Left lung (tissue), 10 donors: ENCODE data around the gene ENTREP1. TPM values are rescaled to one million over a fixed set of nuclear protein-coding genes. Genes with fewer than 3 reads are reported as not detected.

Source experiments
- ATAC-seq: fragments of 200-7000 bp; cut with Tn5 transposase; one replicate; pipeline ENCODE4 v1.9.1; 2020; ENCODE audit warnings: moderate library complexity
- DNase-seq, 4 donors: peaks; one replicate each; pipeline ENCODE4 v3.0.0-alpha.2; 2013 to 2020
- H3K27ac ChIP-seq, 2 donors: fragments of 200-600 bp; sonication (generic) in 1 of 2; one replicate each; pipeline versions ENCODE4 v1.5.0 to v1.8.0; 2020 to 2021
- H3K27me3 ChIP-seq, 2 donors: fragments of 200-600 bp; sonication (generic) in 1 of 2; one replicate each; pipeline versions ENCODE4 v1.5.0 to v1.8.0; 2020 to 2021
- H3K36me3 ChIP-seq, 2 donors: fragments of 200-600 bp; sonication (generic) in 1 of 2; one replicate each; pipeline versions ENCODE4 v1.5.0 to v1.8.0; 2020 to 2021
- H3K4me1 ChIP-seq, 2 donors: fragments of 200-600 bp; one replicate each; pipeline ENCODE4 v1.8.0; 2021
- H3K4me3 ChIP-seq, 2 donors: fragments of 200-600 bp; sonication (generic) in 1 of 2; one replicate each; pipeline versions ENCODE4 v1.5.0 to v1.8.0; 2020 to 2021; ENCODE audit warnings: mild to moderate bottlenecking in 1 of 2
- H3K9me3 ChIP-seq, 2 donors: fragments of 200-600 bp; sonication (generic) in 1 of 2; one replicate each; pipeline versions ENCODE4 v1.5.0 to v1.8.0; 2020 to 2021
- intact Hi-C, 2 donors: fragments of 100-400 bp; cut with DNase I; formaldehyde crosslinking; loops; one replicate each; pipeline versions ENCODE4 v1.11.2 to v1.14.2; 2022
- polyA plus RNA-seq, 6 donors: library from polyadenylated mRNA; unstranded; fragments of 120-200 nt; gene quantifications; one replicate each; pipeline ENCODE4 v1.2.1, GENCODE V29; 2013; ENCODE audit not compliant: insufficient read length in 6 of 6
- total RNA-seq, 2 donors: library from RNA; stranded (reverse); fragmentation: NEBNext Ultra II Directional; extraction: Animal tissue kit (Norgen Biotek cat#: 25700); gene quantifications; one replicate each; pipeline ENCODE4 v1.2.1, GENCODE V29; 2021
- TF ChIP-seq, protein P1 (sequence below), 2 donors: fragments of 200-600 bp; sonication (generic) in 1 of 2; IDR thresholded peaks; one replicate each; pipeline versions ENCODE4 v1.5.0 to v1.8.0; 2021; ENCODE audit warnings: antibody characterized with exemption in 2 of 2
- donor health status: DM: no; HTN: yes; CAD: no.
- donor health status: DM: no; HTN: no; CAD: no.

Gene ENTREP1
- total and polyA plus RNA-seq, 8 donors, result 16.8 to 49.7 (median 40.9) TPM

DNA sequence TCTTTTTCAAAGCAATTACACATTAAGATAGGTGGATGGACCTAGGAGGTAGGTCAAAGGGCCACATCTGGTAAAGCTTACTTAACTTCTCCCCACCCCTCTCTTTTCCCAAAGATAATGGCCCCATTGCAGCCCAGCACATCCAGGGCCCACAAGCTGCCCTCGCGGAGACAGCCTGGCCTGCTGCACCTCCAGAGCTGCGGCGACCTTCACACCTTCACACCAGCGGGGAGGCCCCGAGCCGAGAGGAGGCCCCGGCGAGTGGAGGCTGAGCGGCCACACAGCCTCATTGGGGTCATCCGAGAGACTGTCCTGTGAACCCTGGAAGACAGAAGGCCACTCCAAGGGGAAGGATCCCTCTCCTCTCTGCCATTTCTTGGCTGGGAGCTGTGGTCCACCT lies 66.5 kb downstream of the ENTREP1 start:
- H3K9me3 ChIP-seq, result no peaks in the 10 kb centered on the region
- no peak for DNase-seq
- peaks cover 0 to 5% of the 10 kb centered on the region in 2 donors for H3K36me3 ChIP-seq
- H3K4me1 ChIP-seq, result no peaks in the 10 kb centered on the region
- no peak for ATAC-seq
- no peaks in the 10 kb centered on the region for H3K27me3 ChIP-seq
- H3K4me3 ChIP-seq, result no peak overlapping the region
- H3K27ac ChIP-seq, result no peak overlapping the region
- TF ChIP-seq, protein P1, sequence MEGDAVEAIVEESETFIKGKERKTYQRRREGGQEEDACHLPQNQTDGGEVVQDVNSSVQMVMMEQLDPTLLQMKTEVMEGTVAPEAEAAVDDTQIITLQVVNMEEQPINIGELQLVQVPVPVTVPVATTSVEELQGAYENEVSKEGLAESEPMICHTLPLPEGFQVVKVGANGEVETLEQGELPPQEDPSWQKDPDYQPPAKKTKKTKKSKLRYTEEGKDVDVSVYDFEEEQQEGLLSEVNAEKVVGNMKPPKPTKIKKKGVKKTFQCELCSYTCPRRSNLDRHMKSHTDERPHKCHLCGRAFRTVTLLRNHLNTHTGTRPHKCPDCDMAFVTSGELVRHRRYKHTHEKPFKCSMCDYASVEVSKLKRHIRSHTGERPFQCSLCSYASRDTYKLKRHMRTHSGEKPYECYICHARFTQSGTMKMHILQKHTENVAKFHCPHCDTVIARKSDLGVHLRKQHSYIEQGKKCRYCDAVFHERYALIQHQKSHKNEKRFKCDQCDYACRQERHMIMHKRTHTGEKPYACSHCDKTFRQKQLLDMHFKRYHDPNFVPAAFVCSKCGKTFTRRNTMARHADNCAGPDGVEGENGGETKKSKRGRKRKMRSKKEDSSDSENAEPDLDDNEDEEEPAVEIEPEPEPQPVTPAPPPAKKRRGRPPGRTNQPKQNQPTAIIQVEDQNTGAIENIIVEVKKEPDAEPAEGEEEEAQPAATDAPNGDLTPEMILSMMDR (IDR thresholded peaks at IDR 0.05), result no peak
- intact Hi-C loops, result no loop called here

DNA sequence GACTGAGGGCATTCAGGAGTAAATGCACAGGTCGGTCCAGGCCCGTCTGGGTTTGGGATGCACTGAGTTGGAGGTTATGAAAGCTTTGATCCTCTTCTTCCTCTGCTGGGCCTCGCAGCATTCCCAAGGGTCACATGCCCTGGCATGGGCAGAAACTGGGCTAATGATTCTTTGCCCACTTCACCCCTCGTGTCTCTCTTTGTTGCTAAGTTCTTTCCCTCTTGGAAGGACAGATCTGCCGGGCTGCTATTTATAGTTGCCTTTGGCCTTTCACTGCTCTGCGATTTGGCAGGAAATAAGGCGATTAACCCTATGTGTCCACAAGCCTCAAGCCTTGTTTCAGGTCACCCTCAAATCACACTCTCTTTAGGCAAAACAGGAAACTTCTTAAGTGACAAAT lies 66.9 kb downstream of the ENTREP1 start:
- H3K27me3 ChIP-seq, result no peaks in the 10 kb centered on the region
- no peak overlapping the region for H3K27ac ChIP-seq
- intact Hi-C loops, result no loop called here
- H3K9me3 ChIP-seq, result no peaks in the 10 kb centered on the region
- peaks cover 0 to 5% of the 10 kb centered on the region in 2 donors for H3K36me3 ChIP-seq
- peak in 2 of 4 donors; percentile 13 to 45 for DNase-seq
- TF ChIP-seq, protein P1 (IDR thresholded peaks at IDR 0.05), result no peak
- H3K4me1 ChIP-seq, result no peaks in the 10 kb centered on the region
- ATAC-seq, result no peak
- H3K4me3 ChIP-seq, result no peak overlapping the region

DNA sequence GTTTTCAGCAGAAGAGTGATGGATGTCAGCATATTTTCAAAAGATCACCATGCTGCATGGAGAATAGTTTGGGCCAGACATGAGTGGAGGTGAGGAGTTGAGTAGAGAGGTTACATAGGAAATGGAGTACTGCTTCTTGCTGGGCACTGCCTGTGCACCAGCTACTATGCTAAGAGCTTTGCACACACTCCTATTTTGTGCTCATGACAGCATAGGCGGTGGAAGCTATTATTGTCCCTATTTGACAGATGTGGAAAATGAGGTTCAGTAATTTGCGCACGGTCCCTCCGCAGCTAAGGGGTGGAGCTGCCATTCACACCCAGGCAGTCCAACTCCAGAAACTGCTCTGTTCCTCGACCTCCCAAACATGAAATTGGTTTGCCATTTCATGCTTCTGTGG lies 67.8 kb downstream of the ENTREP1 start:
- no peaks in the 10 kb centered on the region for H3K4me1 ChIP-seq
- intact Hi-C loops, result no loop called here
- ATAC-seq (no peak), DNase-seq (no peak)
- H3K27me3 ChIP-seq, result no peaks in the 10 kb centered on the region
- H3K9me3 ChIP-seq, result no peaks in the 10 kb centered on the region
- TF ChIP-seq, protein P1 (IDR thresholded peaks at IDR 0.05), result no peak
- H3K36me3 ChIP-seq, result no peaks in the 10 kb centered on the region
- no peak overlapping the region for H3K4me3 ChIP-seq
- H3K27ac ChIP-seq, result no peak overlapping the region

- DNase-seq (no peak), ATAC-seq (no peak)
- H3K36me3 ChIP-seq, result no peaks in the 10 kb centered on the region
- intact Hi-C loops, result no loop called here
- TF ChIP-seq, protein P1 (IDR thresholded peaks at IDR 0.05), result no peak
- H3K27me3 ChIP-seq, result no peaks in the 10 kb centered on the region
- no peak overlapping the region for H3K4me3 ChIP-seq
- no peak overlapping the region for H3K27ac ChIP-seq
- no peaks in the 10 kb centered on the region for H3K4me1 ChIP-seq
- H3K9me3 ChIP-seq, result no peaks in the 10 kb centered on the region
Measured at GRCh38 chr9:69393425-69393824, 68.4 kb downstream of the ENTREP1 start.

- intact Hi-C loops, result no loop called here
Measured at GRCh38 chr9:69395718-69396117, 70.7 kb downstream of the ENTREP1 start.

More at GRCh38 chr9:69395718-69396117, 70.7 kb downstream of the ENTREP1 start:
- no peaks in the 10 kb centered on the region for H3K36me3 ChIP-seq
- no peaks in the 10 kb centered on the region for H3K4me1 ChIP-seq
- ATAC-seq (no peak), DNase-seq (no peak)
- H3K27me3 ChIP-seq, result no peaks in the 10 kb centered on the region
- no peak overlapping the region for H3K4me3 ChIP-seq
- H3K27ac ChIP-seq, result no peak overlapping the region
- no peaks in the 10 kb centered on the region for H3K9me3 ChIP-seq
- TF ChIP-seq, protein P1 (IDR thresholded peaks at IDR 0.05), result no peak
